Measurements from ENCODE around the gene ABL1.
"Not testable (repeated sequence)": the region's sequence is repeated elsewhere in the genome, so short reads cannot be mapped to it uniquely, and the experiment has no call there.

Gene ABL1

DNA sequence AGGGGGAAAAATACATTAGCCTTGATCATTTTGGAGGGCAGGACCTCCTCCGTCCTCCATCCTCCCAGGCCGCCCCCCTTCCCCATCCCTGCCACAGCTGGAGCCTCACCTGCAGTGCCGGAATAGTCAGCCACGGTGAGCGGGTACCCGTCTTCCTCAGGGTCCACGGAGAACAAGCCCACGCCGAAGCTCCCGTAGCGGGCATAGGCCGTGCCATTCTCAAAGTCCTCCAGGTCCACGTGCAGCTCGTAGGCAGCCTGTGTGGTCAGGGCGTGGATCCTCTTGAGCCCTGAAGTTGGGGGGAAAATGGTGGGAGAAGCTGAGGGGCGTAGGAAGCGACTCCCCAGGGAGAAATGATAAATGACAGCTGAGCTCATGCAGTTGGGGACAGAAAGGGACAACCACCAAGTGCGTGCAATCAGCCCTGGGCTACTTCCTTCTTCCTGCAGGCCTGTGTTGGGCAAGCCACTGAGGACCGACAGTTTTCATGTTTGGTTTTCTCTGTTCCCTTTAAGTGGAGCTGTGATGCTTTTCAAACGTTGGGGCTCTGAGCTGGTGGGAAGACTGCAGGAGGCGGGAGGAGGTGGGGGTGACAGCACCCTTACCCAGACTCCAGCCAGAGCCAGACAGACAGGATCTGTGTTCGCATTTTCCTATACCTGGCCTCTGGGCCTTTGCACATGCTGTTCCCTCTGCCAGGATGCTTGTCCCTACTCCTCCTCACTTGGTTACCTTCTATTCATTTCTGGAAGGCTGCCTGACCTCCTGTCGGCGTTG, 70.3 kb downstream of the ABL1 start:
- no peak for DNase-seq

DNA sequence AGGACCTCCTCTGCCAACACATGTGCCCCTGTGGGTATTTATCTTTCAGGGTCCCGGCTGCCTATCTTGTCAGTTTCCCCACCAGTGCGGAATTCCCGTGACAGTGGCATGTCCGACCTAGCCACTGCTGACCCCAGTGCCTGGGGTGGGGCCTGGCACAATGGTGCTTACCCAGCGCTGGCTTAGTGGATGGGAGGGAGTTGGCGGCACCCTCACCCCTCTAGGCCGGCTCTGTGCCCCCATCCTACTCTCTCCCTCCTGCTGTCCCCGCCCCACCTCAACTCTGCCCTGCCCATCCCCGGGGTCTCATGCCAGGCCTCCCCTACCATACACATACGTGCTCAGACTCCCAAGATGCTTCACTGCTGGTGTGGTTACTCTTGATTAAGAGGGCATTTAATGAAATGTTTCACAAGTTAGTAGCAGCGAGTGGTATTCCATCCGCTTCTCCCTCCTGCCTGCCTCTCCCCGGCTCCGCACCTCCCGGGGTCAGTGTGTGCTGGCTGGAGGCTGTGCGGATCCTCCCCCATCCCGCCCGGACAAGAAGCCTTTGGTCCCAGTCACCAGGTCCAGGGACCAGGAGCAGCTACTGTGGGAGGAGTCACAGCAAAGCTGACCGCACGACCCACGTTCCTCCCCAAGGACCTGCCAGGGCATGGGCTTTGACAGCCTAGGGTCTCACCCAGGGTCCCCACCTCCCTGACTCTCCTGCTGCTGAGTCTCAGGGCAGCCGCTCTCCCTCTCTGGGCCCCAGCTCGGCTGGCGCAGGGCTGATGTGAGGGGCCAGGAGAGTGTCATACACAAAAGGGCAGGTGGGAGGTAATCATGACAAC, 71.1 kb downstream of the ABL1 start:
- DNase-seq = no peak

DNA sequence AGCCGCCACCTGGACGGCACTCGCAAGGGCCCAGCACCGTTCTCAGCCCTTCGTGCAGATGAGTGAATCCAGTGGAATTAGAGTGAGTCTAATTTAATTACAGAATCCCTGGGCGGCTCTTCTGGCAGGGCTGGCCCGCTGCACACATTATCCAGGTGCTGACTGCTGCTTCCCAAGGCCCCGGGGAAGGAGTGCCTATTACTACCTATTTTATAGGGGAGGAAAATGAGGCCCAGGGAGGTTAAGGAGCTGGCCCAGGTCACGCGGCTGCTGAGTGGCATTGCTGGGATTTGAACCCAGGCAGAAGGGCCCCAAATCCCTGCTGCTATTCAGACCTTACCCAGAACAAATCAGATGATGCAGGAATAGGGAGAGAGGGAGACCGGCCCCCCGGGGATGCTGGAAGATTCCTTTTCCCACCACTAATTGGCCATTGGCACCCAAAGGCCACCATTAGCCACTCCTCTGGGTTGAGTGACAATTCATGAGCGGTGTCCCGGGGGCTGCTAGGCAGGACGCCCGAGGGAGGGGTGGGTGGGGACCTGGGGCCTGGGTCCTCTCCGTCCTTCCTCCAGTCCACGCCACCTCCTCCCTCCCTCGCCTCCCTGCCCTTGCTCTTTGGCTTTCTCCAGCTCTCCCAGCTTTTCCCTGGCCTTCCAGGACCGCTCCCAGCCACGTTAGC, 71.8 kb downstream of the ABL1 start:
- DNase-seq = no peak

DNA sequence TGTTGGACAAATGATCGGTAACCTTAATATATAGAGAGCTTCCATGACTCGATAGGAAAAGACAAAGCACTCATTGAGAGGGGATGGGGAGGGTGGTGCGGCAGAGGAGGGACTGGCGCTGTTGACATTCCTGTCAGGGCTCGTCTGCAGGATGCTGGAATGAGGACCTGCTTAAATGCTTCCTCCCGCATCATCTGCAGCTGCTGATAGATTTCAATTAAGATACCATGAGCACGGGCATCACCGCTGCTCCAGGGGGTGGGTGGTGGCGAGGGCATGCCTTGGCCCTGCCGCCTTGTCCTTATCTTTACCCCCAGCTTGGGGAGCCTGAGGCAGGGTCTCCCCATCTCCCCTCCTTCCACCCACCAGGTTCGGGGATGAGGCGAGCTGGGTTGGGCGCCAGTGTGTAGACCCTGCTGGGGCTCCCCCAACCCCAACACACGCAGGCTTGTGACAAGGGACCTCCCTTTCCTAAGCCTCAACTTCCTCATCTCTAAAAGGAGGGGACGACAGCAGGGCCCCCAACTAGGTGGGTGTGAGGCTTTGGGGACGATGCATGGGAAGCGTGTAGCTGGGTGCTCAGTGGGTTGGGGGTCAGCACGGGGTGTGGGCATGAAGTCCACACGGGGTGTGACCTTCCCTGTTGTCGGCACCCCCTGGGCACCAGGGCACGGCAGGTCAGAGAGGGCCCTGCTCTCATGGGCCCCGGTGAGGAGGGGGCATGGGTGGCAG, 73.3 kb downstream of the ABL1 start:
- DNase-seq = no peak

DNA sequence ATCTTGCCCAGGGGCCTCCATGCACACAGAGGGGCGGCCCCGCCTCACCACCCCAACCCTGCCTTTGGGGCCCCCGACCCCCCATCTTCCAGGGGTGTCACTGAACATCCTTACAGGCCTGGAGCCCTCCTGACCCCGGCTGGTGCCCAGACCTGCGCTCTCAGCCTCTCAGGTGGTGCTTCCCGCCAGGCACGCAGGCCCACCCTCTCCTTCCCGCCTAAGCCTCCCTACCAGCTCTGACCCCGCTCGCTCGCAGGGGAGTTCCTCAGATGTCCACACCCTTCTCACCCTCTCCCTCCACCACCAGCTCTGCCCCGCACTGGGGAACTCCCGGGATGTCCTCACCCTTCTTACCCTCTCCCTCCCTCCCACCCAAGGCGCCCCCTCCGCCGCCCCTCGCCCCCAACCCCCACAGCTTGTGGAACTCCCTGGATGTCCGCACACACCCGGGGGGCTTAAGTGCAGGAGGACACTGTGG, 73.9 kb downstream of the ABL1 start:
- DNase-seq = no peak

DNA sequence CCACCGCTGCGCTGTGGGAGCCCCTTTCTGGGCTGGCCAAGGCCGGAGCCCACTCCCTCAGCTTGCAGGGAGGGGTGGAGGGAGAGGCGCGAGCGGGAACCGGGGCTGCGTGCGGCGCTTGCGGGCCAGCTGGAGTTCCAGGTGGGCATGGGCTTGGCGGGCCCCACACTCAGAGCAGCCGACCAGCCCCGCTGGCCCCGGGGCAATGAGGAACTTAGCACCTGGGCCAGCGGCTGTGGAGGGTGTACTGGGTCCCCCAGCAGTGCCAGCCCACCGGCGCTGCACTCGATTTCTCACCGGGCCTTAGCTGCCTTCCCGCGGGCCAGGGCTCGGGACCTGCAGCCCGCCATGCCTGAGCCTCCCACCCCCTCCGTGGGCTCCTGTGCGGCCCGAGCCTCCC, 75.0 kb downstream of the ABL1 start:
- DNase-seq = not testable (repeated sequence)

DNA sequence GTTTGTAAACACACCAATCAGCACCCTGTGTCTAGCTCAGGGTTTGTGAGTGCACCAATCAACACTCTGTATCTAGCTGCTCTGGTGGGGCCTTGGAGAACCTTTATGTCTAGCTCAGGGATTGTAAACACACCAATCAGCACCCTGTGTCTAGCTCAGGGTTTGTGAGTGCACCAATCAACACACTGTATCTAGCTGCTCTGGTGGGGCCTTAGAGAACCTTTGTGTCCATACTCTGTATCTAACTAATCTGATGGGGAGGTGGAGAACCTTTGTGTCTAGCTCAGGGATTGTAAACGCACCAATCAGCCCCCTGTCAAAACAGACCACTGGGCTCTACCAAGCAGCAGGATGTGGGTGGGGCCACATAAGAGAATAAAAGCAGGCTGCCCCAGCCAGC, 75.6 kb downstream of the ABL1 start:
- DNase-seq = not testable (repeated sequence)

DNA sequence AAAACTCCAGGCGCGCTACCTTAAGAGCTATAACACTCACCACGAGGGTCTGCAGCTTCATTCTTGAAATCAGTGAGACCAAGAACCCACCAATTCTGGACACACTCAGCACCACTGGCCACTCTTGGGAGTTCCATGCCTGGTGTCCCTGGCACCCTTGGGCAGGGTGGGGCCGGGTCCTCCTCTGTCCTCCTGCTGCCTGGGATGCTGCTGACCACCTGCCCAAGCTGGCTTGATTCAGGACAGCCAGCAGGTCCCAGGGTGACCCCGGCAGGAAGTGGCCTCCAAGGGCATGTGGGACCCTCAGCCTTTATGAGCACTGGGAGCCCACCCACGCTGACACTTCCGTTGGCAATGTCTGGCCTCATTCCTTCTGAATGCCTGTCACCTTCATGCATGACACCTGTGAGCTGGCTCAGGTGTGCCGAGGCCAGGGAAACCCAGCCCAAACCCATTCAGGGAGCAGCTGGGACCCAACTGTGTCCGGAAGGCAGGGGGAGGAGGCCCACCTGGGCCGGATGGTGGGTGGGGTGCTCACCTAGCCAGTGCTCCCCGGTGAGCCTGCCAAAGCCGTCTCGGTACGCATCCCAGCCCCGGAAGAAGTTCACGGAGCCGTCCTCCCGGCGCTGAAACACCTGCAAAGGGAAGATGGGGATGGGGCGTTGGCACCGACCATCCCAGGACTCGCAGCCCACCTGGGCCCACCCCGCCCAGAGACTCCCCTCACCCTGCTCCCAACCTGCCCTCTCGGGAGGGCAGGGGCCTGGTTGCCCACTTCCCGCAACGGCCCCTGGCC, 76.4 kb downstream of the ABL1 start:
- no peak for DNase-seq

DNA sequence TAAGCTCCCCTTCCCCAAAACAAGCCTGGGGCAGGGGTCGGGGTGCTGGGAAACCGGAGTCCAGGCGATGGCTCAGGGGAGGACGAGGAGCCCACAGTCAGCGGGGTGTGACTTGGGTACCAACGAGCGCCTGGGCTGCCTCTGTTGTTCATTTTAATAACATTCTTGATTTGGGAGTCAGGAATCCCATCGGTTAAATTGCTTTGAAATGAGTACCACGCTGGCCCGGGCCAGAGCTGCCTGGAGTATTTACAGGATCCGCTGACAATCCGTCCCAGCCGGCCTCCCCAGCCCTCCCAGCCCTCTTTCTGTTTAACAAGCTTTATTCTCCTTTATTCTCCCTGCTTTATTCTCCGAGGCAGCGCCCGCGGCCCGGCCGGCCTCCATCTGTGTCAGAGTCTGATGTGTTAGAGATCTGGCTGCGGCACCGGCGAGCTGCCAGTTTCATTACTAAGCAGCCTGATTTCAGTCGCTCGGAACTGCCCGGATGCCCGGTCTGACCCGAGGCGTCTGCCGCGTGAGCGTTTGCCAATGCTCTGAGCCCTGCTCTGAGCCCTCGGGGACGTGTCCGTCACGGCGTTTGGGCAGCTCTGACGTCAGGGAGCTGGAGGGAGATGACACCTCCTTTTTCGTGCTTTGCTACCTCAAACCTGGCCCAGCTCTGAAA, 78.0 kb downstream of the ABL1 start:
- DNase-seq = no peak

DNA sequence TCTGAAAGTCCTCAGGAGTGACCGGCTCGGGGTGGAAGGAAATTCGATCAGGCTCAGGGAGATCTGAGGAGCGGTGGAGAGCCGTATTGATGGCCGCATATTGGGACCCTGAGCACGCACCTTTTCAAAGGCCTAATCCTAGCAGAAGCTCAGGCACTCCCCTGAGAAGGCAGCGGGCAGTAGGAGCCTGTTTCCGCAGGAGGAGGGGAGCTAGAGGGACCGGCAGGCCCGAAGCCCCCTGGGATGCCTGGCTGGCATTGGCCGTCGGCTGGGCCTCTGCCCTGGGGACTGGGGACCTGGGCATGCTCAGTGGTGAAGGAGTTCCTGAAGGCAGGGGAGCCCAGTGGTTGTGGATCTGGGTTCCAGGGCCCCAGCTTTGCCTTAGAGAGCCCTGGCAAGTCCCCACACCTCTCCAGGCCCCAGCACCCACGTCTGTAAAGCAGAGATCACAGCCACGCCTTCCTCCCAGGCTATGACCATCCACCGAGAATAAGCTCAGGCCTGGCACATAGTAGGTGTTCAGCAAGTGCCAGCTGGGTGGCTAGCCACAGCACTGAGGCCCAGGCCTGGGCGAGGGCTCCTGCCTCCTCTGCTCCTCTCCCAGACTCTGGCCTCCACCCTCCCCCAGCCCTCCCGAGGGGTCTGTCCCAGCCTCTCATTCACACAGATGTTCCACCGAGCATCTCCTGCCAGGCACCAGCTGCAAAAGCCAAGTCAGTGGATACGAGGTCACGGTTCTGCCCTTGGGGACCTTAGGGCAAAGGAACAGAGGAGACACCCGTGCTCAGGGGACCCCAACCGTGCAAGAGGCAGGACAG, 78.8 kb downstream of the ABL1 start:
- no peak for DNase-seq

DNA sequence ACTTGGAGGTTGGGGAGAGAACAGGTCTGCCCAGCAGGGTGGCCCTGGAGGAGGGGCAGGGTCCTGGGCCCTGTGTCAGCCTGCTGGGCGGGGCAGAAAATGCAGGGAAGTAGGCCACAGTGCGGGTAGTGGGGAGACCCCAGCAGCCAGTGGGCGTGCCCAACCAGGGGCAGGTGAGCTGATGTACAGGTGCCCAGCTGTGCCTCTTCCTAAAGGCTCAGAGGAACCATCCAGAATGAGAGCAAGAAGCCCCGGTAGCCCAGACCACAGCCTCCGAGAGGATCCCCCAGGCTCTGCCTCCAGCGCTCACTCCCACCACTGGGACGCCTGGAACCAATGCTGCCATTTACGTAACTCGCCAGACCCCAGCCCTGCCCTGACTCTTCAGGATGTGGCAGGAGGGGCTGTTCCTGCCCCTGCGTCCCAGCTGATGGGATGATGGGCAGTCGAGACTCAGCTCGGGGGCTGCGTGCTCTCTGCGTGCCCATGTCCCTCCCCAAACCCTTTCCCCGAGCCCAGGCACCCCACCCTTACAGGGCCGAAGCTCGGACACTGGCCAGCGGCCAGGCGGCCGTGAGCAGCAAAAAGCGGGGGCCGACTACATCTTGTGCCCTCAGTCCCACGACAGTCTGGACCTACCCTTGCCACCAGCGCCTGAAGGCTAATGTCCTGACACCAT, 79.5 kb downstream of the ABL1 start:
- no peak for DNase-seq

DNA sequence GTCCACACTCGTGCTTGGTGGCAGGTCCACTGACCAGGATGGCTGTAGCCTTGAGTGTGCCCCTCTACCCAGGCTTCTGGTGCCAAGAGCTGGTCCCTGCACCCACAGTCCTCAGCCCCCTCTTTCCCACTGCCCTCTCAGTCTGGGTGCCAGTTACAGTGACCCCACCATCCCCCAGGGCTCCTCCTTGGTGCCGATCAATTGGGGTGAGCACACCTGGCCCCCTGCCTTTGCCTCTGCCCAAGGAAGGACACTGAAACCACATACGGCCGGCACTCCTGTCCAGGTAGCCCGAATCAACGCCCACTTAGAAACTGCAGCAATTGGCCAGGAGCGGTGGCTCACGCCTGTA, 80.0 kb downstream of the ABL1 start:
- DNase-seq = no peak

DNA sequence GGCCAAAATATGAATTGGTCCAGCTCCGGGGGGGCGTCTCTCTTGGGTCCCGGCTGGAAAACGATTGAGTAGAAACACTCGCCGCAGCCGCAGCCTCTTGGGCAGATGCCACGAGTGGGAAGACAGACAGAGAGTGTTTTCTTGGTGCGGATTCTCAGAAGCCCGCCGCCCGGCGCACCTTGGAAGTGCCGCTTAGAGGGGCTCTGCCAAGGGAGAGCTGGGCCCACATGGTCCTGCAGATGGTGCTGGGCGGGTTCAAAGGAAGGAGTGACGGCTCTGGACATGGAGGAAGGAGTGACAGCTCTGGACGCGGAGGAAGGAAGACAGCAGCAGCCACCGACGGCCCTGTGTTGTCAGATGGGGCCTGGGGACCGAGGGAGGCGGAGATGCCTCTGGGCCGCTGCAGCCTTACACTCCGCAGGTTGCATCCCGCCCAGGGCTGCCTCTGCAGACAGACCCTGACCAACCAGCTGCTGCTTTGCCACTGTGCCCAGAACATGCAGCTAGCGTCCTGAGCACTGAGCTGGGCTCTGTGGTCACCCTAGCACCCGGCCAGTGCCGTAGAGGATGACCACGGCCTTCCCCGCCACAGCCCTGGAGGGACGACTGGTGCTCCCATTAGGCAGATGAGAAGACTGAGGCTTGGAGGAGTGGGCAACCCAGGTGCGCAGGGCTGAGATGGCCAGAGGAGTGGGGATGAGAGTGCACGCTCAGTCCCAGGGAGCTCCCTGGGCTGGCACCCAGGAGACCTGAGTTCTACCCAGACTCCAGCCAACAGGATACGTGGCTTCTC, 82.3 kb downstream of the ABL1 start:
- DNase-seq = no peak

DNA sequence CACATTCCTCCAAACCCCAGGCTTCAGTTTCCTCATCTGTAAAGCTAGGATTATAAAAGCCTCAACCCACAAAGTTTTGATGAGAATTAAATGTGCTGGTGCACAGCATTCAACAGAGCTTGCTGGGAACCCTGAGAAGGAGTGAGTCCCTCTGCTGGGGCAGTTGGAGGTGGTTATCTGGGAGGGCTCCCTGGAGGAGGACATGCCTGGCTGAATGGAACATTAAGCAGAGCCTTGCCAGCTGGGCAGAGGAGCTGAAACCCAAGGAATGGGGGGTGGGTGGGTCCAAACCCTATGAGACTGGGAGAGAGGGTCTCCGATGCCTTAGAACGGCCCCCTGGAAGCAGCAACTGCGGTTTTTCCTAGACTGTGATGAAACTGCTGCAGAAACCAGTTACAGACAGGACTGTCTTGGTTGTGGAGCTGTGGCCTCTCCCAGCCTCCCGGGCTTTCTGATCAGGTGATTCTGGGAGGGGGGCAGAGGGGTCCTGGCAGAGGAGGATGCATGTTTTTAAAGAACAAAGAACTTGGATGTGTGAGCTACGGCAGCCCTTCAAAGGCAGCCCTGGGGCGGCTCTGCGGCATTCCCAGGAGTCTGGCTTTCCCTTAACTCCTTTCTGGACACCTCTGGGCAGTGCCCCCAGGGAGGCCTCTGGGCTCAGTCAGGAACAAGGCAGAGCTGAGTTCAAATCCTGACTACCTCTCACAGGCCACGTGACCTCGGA, 83.2 kb downstream of the ABL1 start:
- DNase-seq = no peak

DNA sequence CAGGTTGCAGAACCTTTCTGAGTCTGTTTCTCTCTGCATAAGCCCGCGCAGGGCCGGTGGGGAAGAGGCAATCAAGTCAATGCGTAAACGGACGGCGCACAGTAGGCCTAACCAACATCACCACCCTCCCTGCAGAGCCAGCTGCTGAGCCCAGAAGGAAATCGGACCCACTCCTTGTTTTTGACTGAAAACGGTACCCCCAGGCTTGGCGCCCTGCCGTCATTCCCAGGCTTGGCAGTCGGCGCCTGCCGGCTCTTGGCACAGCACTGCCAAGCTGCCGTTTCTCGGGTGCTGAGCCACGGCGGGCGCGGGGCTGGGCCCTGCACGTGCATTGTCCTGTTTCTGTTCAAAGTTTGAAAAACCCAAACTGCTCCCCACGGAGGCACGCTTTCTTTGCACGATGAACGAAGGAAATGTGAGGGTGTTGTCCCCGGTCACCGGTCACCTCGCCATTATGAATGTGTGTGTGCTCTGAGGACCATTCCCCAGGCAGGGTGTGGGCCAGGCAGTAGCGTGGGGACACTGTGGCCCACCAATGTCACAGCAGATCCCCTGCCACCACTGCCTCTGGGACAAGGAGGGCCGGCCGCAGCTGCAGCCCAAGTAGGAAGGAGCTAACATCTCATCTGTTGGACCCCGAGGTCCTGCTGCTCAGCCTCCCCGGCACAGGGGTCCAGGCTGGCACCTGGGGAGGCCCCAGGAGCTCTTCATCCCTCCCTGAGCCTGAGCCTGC, 83.9 kb downstream of the ABL1 start:
- no peak for DNase-seq

DNA sequence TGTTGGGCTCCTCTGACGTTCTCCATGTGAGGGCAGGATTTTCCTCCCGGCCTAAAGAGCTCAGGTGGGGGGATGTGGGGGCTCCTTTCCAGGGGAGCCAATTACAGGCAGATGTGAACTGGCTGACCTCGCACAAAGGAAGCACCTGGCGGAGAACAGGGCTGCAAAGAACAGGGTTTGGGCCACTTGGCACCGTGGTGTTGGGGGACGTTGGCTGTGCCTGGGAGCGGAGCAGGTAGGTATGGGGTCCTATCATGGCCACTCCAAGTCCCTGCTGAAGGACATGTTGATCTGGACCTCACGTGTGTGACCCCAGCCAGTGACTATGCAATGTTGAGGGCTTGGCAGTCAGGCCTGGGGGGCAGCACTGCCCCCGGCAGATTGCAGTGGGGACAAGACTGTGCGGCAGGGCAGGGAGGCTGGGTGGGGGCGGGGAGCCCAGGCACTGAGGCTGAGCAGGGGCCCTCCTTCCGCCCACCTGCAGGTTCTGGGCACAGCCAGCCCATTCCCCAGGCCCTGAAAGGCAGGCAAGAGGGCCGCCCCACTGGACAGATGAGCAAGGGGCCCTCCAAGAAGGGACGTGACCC, 84.6 kb downstream of the ABL1 start:
- DNase-seq = no peak

DNA sequence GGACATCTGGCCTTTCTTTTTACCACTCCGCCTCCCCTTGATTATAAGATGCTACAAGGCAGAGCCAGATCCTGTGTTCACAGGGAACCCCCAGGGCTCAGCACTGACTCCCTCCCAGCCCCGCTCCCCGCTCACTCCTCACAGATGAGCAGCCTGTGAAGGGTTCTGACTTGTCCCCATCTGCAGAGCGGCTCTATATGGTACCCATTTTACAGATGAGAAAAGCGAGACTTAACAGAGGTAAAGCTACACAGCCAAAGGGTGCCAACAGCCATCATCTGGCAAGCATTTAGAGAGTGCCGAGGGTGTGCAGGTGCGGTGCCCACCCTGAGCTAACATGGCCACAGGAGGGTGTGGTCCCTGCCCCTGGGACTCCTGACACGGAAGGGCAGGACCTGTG, 85.2 kb downstream of the ABL1 start:
- DNase-seq = no peak

Data from activated CD4-positive, alpha-beta T cell treated with anti-CD3 and anti-CD28 coated beads for 48 hours (primary cell).